HEK293 (cell line): ENCODE results near the gene FOXF1.

Experiments used
- CTCF ChIA-PET: fragments of 350-600 bp; formaldehyde crosslinking; extraction: SDS; loops from one replicate; lab custom pipeline; 2021; ENCODE audit warnings: antibody characterized with exemption; lab: Yijun Ruan, JAX
- POLR2A ChIA-PET: fragments of 300-600 bp; formaldehyde crosslinking; extraction: SDS; loops from one replicate; lab custom pipeline; 2020; ENCODE audit warnings: antibody characterized with exemption, inconsistent platforms; lab: Yijun Ruan, JAX
- H3K27ac ChIP-seq: fragments of 200-500 bp; sonication (Bioruptor generic); 2 replicates; pipeline ENCODE4 v1.5.1; 2014; ENCODE audit warnings: low read depth, low read length, control low read depth, inconsistent platforms; ENCODE audit errors: extremely low read depth
- H3K36me3 ChIP-seq, 2 experiments: fragments of 200-500 bp in 1 of 2; sonication (Bioruptor generic) in 1 of 2; 1 replicate in 1 of 2; 2 replicates in 1 of 2; pipeline ENCODE4 v1.5.1; 2014 to 2017; ENCODE audit warnings: inconsistent platforms in 2 of 2, low read length in 2 of 2; ENCODE audit not compliant: control insufficient read depth in 2 of 2, insufficient read depth in 1 of 2
- H3K4me1 ChIP-seq: fragments of 200-500 bp; sonication (Bioruptor generic); 2 replicates; pipeline ENCODE4 v1.5.1; 2014; ENCODE audit warnings: mild to moderate bottlenecking, low read length, inconsistent platforms; ENCODE audit not compliant: control insufficient read depth, insufficient read depth
- H3K4me3 ChIP-seq: 2 replicates; pipeline ENCODE4 v1.5.1; 2011; ENCODE audit warnings: low read depth, mild to moderate bottlenecking, control low read depth, low read length, moderate library complexity
- H3K9me3 ChIP-seq: fragments of 200-500 bp; sonication (Bioruptor generic); 2 replicates; pipeline ENCODE4 v1.5.1; 2014; ENCODE audit warnings: low read depth, low read length, inconsistent platforms; ENCODE audit not compliant: control insufficient read depth, insufficient read depth
- GLI2 ChIP-seq: fragments of 450-650 bp; formaldehyde crosslinking; IDR thresholded peaks from 2 replicates; pipeline ENCODE4; 2017; ENCODE audit warnings: missing biosample characterization, missing genetic modification characterization, low read depth, borderline replicate concordance
- SCRT2 ChIP-seq: fragments of 450-650 bp; formaldehyde crosslinking; IDR thresholded peaks from 2 replicates; pipeline ENCODE4 v1.5.1; 2016; ENCODE audit warnings: missing biosample characterization, missing genetic modification characterization
- ZFP41 ChIP-seq: fragments of 450-650 bp; formaldehyde crosslinking; IDR thresholded peaks from 2 replicates; pipeline ENCODE4 v1.5.1; 2016; ENCODE audit warnings: missing biosample characterization, missing genetic modification characterization, borderline replicate concordance
- ZNF112 ChIP-seq: fragments of 450-650 bp; formaldehyde crosslinking; IDR thresholded peaks from 2 replicates; pipeline ENCODE4 v1.5.0; 2017; ENCODE audit warnings: missing biosample characterization, missing genetic modification characterization
- ZNF138 ChIP-seq: fragments of 450-650 bp; formaldehyde crosslinking; IDR thresholded peaks from 2 replicates; pipeline ENCODE4 v1.5.1; 2016; ENCODE audit warnings: missing biosample characterization, missing genetic modification characterization, borderline replicate concordance
- ZNF202 ChIP-seq: fragments of 450-650 bp; formaldehyde crosslinking; IDR thresholded peaks from 2 replicates; pipeline ENCODE4 v1.5.1; 2016; ENCODE audit warnings: missing biosample characterization, missing genetic modification characterization, borderline replicate concordance
- ZNF221 ChIP-seq: fragments of 450-650 bp; formaldehyde crosslinking; IDR thresholded peaks from 2 replicates; pipeline ENCODE4 v1.5.1; 2017; ENCODE audit warnings: missing biosample characterization, missing genetic modification characterization, borderline replicate concordance
- ZNF266 ChIP-seq: fragments of 450-650 bp; formaldehyde crosslinking; IDR thresholded peaks from 2 replicates; pipeline ENCODE4 v1.5.1; 2016; ENCODE audit warnings: missing biosample characterization, missing genetic modification characterization, low read depth
- ZNF391 ChIP-seq: fragments of 450-650 bp; formaldehyde crosslinking; IDR thresholded peaks from 2 replicates; pipeline ENCODE4 v1.5.1; 2016; ENCODE audit warnings: low read depth, missing biosample characterization, missing genetic modification characterization, borderline replicate concordance
- ZNF449 ChIP-seq: fragments of 450-650 bp; formaldehyde crosslinking; IDR thresholded peaks from 2 replicates; pipeline ENCODE4 v1.5.1; 2017; ENCODE audit warnings: missing biosample characterization, mild to moderate bottlenecking, missing genetic modification characterization, moderate library complexity
- ZNF658 ChIP-seq: fragments of 450-650 bp; formaldehyde crosslinking; IDR thresholded peaks from 2 replicates; pipeline ENCODE4; 2016; ENCODE audit warnings: missing biosample characterization, missing genetic modification characterization
- ZNF776 ChIP-seq: fragments of 450-650 bp; formaldehyde crosslinking; IDR thresholded peaks from 2 replicates; pipeline ENCODE4 v1.5.0; 2017; ENCODE audit warnings: missing biosample characterization, missing genetic modification characterization, borderline replicate concordance
- TF ChIP-seq, protein P1 (sequence below): fragments of 450-650 bp; formaldehyde crosslinking; IDR thresholded peaks from 2 replicates; pipeline ENCODE4 v1.5.1; 2016; ENCODE audit warnings: missing biosample characterization, missing genetic modification characterization
- TF ChIP-seq, protein P2 (sequence below): fragments of 450-650 bp; formaldehyde crosslinking; IDR thresholded peaks from 2 replicates; pipeline ENCODE4 v1.5.1; 2016; ENCODE audit warnings: missing biosample characterization, missing genetic modification characterization
- TF ChIP-seq, protein P3 (sequence below): fragments of 450-650 bp; formaldehyde crosslinking; IDR thresholded peaks from 2 replicates; pipeline ENCODE4 v1.5.1; 2016; ENCODE audit warnings: missing biosample characterization, missing genetic modification characterization

FOXF1 gene

GRCh38 chr16:86549893-86550190 is 39.5 kb downstream of the FOXF1 start (continued):
- TF ChIP-seq, protein P1, sequence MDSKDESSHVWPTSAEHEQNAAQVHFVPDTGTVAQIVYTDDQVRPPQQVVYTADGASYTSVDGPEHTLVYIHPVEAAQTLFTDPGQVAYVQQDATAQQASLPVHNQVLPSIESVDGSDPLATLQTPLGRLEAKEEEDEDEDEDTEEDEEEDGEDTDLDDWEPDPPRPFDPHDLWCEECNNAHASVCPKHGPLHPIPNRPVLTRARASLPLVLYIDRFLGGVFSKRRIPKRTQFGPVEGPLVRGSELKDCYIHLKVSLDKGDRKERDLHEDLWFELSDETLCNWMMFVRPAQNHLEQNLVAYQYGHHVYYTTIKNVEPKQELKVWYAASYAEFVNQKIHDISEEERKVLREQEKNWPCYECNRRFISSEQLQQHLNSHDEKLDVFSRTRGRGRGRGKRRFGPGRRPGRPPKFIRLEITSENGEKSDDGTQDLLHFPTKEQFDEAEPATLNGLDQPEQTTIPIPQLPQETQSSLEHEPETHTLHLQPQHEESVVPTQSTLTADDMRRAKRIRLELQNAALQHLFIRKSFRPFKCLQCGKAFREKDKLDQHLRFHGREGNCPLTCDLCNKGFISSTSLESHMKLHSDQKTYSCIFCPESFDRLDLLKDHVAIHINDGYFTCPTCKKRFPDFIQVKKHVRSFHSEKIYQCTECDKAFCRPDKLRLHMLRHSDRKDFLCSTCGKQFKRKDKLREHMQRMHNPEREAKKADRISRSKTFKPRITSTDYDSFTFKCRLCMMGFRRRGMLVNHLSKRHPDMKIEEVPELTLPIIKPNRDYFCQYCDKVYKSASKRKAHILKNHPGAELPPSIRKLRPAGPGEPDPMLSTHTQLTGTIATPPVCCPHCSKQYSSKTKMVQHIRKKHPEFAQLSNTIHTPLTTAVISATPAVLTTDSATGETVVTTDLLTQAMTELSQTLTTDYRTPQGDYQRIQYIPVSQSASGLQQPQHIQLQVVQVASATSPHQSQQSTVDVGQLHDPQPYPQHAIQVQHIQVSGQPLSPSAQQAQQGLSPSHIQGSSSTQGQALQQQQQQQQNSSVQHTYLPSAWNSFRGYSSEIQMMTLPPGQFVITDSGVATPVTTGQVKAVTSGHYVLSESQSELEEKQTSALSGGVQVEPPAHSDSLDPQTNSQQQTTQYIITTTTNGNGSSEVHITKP = no peak
- TF ChIP-seq ZNF776 (tag by site-specific recombination) = no peak
- TF ChIP-seq ZNF138 = no peak
- TF ChIP-seq, protein P2, sequence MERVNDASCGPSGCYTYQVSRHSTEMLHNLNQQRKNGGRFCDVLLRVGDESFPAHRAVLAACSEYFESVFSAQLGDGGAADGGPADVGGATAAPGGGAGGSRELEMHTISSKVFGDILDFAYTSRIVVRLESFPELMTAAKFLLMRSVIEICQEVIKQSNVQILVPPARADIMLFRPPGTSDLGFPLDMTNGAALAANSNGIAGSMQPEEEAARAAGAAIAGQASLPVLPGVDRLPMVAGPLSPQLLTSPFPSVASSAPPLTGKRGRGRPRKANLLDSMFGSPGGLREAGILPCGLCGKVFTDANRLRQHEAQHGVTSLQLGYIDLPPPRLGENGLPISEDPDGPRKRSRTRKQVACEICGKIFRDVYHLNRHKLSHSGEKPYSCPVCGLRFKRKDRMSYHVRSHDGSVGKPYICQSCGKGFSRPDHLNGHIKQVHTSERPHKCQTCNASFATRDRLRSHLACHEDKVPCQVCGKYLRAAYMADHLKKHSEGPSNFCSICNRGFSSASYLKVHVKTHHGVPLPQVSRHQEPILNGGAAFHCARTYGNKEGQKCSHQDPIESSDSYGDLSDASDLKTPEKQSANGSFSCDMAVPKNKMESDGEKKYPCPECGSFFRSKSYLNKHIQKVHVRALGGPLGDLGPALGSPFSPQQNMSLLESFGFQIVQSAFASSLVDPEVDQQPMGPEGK (tag by site-specific recombination) = no peak
- TF ChIP-seq SCRT2 (tag by site-specific recombination) = no peak

DNA sequence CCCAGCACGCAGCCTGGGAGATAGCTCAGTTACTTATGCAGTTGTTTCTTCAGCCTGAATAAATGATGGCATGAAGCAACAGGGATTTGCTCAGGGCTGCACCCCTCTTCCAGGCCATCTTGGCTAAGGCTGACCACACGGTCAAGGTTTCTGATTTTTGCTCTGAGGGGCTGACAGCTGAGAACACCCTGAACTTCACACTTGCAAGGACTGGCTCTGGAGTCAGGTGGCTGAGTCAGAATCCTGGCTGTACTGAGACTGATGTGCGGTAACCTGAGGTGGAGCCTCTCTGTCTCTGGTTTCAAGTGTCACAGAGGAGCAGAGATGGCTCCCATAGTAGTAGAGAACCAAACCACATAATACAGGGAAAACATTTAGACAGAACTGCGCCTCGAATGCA is 40.0 kb downstream of the FOXF1 start:
- peaks cover 11 to 84% of the 10 kb centered on the region in 2 experiments for H3K36me3 ChIP-seq
- ChIA-PET POLR2A (no interaction called here), CTCF (interaction anchor here (0.9 kb wide), 1 partner anchor 729 kb away, joined by 3 read pairs; no protein-coding TSS in a partner anchor)
- no peak for TF ChIP-seq ZNF112 (tag by site-specific recombination)
- TF ChIP-seq, protein P3, sequence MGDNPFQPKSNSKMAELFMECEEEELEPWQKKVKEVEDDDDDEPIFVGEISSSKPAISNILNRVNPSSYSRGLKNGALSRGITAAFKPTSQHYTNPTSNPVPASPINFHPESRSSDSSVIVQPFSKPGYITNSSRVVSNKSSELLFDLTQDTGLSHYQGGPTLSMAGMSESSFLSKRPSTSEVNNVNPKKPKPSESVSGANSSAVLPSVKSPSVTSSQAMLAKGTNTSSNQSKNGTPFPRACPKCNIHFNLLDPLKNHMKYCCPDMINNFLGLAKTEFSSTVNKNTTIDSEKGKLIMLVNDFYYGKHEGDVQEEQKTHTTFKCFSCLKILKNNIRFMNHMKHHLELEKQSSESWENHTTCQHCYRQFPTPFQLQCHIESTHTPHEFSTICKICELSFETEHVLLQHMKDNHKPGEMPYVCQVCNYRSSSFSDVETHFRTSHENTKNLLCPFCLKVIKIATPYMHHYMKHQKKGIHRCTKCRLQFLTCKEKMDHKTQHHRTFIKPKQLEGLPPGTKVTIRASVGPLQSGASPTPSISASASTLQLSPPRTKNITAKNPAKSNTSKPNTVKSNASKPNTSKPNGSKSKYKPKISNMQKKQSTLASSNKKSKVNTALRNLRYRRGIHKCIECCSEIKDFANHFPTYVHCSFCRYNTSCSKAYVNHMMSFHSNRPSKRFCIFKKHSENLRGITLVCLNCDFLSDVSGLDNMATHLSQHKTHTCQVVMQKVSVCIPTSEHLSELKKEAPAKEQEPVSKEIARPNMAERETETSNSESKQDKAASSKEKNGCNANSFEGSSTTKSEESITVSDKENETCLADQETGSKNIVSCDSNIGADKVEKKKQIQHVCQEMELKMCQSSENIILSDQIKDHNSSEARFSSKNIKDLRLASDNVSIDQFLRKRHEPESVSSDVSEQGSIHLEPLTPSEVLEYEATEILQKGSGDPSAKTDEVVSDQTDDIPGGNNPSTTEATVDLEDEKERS (tag by site-specific recombination) = no peak
- no peak for TF ChIP-seq GLI2 (tag by site-specific recombination)
- no peak for TF ChIP-seq ZNF449 (tag by site-specific recombination)
- no peak for TF ChIP-seq ZNF202 (tag by site-specific recombination)
- no peak for TF ChIP-seq ZNF391 (tag by site-specific recombination)
- no peak for TF ChIP-seq ZNF221
- no peak for TF ChIP-seq ZNF266
- no peak for TF ChIP-seq ZFP41
- no peak for TF ChIP-seq ZNF658
- no peaks in the 10 kb centered on the region for H3K4me1 ChIP-seq
- no peaks in the 10 kb centered on the region for H3K9me3 ChIP-seq
- no peak overlapping the region for H3K27ac ChIP-seq
- H3K4me3 ChIP-seq = no peak overlapping the region
